IPS-20b (cell line): ENCODE results near the gene EDDM13.

Experiments used
- H3K27ac ChIP-seq: one replicate; pipeline ENCODE4 v1.5.1; 2013; ENCODE audit warnings: low read length
- H3K27me3 ChIP-seq: 2 replicates; pipeline ENCODE4 v1.6.1; 2013; ENCODE audit warnings: mild to moderate bottlenecking, low read length, inconsistent platforms; ENCODE audit not compliant: insufficient read depth
- H3K36me3 ChIP-seq: 2 replicates; pipeline ENCODE4 v1.6.1; 2013; ENCODE audit warnings: low read depth, mild to moderate bottlenecking, inconsistent platforms, low read length, moderate library complexity; ENCODE audit not compliant: insufficient read depth
- H3K4me1 ChIP-seq: 2 replicates; pipeline ENCODE4 v1.6.1; 2013; ENCODE audit warnings: mild to moderate bottlenecking, control low read depth, inconsistent platforms, low read length, moderate library complexity; ENCODE audit not compliant: insufficient read depth
- H3K4me3 ChIP-seq: 2 replicates; pipeline ENCODE4 v1.5.1; 2013; ENCODE audit warnings: mild to moderate bottlenecking, low read length, inconsistent platforms
- H3K9ac ChIP-seq: 2 replicates; pipeline ENCODE4 v1.6.1; 2013; ENCODE audit warnings: low read depth, mild to moderate bottlenecking, inconsistent platforms, low read length, moderate library complexity
- H3K9me3 ChIP-seq: 2 replicates; pipeline ENCODE4 v1.6.1; 2013; ENCODE audit warnings: mild to moderate bottlenecking, low read depth, low read length, inconsistent platforms; ENCODE audit not compliant: insufficient read depth

The EDDM13 gene

GRCh38 chr19:56263319-56263718 is 9.2 kb upstream of the EDDM13 start:
- H3K36me3 ChIP-seq = no peaks in the 10 kb centered on the region
- H3K27ac ChIP-seq = no peak overlapping the region
- H3K9me3 ChIP-seq = no peaks in the 10 kb centered on the region
- no peak overlapping the region for H3K4me3 ChIP-seq
- H3K9ac ChIP-seq = no peak overlapping the region
- no peaks in the 10 kb centered on the region for H3K4me1 ChIP-seq
- H3K27me3 ChIP-seq = no peaks in the 10 kb centered on the region

- H3K27me3 ChIP-seq = no peaks in the 10 kb centered on the region
- no peak overlapping the region for H3K4me3 ChIP-seq
- no peaks in the 10 kb centered on the region for H3K9me3 ChIP-seq
- H3K36me3 ChIP-seq = no peaks in the 10 kb centered on the region
- H3K9ac ChIP-seq = no peak overlapping the region
- no peaks in the 10 kb centered on the region for H3K4me1 ChIP-seq
- no peak overlapping the region for H3K27ac ChIP-seq
Observed at GRCh38 chr19:56266051-56266450, 6.5 kb upstream of the EDDM13 start.

- H3K27ac ChIP-seq = no peak overlapping the region
- H3K4me3 ChIP-seq = no peak overlapping the region
- no peak overlapping the region for H3K9ac ChIP-seq
Observed at GRCh38 chr19:56269348-56269747, 3.2 kb upstream of the EDDM13 start.

DNA sequence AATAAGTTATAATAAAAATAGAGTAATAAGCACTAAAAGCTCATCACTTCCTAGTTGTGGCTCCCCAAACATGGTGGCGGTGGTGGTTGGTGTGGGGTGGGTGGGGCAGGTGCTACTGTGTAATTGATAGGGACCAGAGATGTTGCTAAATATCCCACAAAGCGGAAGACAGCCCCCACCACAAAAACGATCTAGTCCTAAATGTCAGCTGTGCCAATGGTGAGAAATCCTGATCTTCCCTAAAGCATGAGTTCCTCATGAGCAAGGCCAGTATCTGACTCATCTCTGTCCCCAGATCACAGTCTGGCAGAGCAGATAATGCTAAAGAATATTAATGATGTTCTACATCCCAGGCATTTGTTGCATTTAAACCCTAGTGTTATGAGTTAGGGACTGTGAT is 1.9 kb upstream of the EDDM13 start:
- Histone ChIP-seq H3K9me3 (no peaks in the 10 kb centered on the region), H3K4me1 (no peaks in the 10 kb centered on the region), H3K36me3 (no peaks in the 10 kb centered on the region), H3K4me3 (no peak overlapping the region), H3K27me3 (no peaks in the 10 kb centered on the region), H3K9ac (no peak overlapping the region), H3K27ac (no peak overlapping the region)

More at GRCh38 chr19:56269348-56269747, 3.2 kb upstream of the EDDM13 start:
- Histone ChIP-seq H3K9me3 (no peaks in the 10 kb centered on the region), H3K4me1 (no peaks in the 10 kb centered on the region), H3K36me3 (no peaks in the 10 kb centered on the region), H3K27me3 (no peaks in the 10 kb centered on the region)

DNA sequence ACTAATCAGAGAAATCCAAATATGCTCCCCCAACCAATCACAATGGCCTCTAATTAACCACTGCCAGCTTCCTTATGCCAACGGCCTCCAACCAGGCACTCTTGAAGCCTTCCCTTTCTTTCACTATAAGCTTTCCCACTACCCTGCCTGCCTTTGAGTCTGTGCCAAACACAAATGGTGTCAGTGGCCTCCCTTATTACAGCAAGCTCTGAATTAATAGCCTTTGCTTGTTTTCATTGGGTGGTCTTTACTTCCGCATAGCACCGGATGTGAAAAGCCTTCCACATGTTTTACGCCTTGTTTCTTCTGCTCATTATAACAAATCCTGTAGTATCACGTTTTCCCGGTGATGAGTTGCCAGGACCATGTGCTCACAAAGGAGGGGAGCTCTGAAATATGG is 1.4 kb upstream of the EDDM13 start:
- Histone ChIP-seq H3K4me3 (no peak overlapping the region), H3K36me3 (no peaks in the 10 kb centered on the region), H3K4me1 (no peaks in the 10 kb centered on the region), H3K9ac (no peak overlapping the region), H3K27me3 (no peaks in the 10 kb centered on the region), H3K27ac (no peak overlapping the region), H3K9me3 (no peaks in the 10 kb centered on the region)

- no peaks in the 10 kb centered on the region for H3K4me1 ChIP-seq
- H3K4me3 ChIP-seq = no peak overlapping the region
- H3K9me3 ChIP-seq = no peaks in the 10 kb centered on the region
- H3K27ac ChIP-seq = no peak overlapping the region
- H3K27me3 ChIP-seq = no peaks in the 10 kb centered on the region
- H3K36me3 ChIP-seq = no peaks in the 10 kb centered on the region
- no peak overlapping the region for H3K9ac ChIP-seq
Observed at GRCh38 chr19:56273563-56274117, 1.1 kb downstream of the EDDM13 start.

DNA sequence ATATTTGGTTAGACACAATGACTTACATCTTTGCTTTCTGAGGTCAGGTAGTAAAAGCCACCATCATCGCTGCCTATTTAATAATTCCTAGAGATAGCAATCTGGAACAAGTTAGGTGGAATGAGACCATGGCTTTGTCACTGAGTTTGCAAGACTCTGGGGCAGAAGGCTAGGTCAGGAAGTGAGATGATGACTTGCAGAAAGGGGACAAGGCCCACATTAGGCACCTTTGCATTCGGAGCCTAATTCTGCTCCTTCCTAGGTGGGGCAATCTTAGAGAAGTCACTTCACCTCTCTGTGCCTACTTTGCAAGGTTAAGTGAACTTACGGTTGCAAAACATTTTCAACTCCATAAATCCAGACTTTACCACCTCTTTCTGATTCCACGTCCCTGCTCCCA is 10.3 kb downstream of the EDDM13 start:
- Histone ChIP-seq H3K9ac (no peak overlapping the region), H3K36me3 (no peaks in the 10 kb centered on the region), H3K27ac (no peak overlapping the region), H3K4me3 (no peak overlapping the region), H3K27me3 (no peaks in the 10 kb centered on the region), H3K4me1 (no peaks in the 10 kb centered on the region), H3K9me3 (no peaks in the 10 kb centered on the region)

- Histone ChIP-seq H3K36me3 (no peaks in the 10 kb centered on the region), H3K4me1 (no peaks in the 10 kb centered on the region), H3K9ac (no peak overlapping the region), H3K27ac (no peak overlapping the region), H3K9me3 (no peaks in the 10 kb centered on the region), H3K27me3 (no peaks in the 10 kb centered on the region), H3K4me3 (no peak overlapping the region)
Observed at GRCh38 chr19:56284746-56285145, 12.2 kb downstream of the EDDM13 start.

GRCh38 chr19:56290104-56290503 is 17.6 kb downstream of the EDDM13 start:
- Histone ChIP-seq H3K36me3 (no peaks in the 10 kb centered on the region; the same call in 1 of the 2 replicates), H3K27me3 (no peaks in the 10 kb centered on the region), H3K9ac (no peak overlapping the region), H3K27ac (no peak overlapping the region), H3K9me3 (no peaks in the 10 kb centered on the region), H3K4me1 (no peaks in the 10 kb centered on the region; the same call in 1 of the 2 replicates), H3K4me3 (no peak overlapping the region)

GRCh38 chr19:56291867-56292266 is 19.3 kb downstream of the EDDM13 start:
- H3K9me3 ChIP-seq = no peaks in the 10 kb centered on the region
- no peak overlapping the region for H3K27ac ChIP-seq
- H3K4me1 ChIP-seq = no peaks in the 10 kb centered on the region; the same call in 1 of the 2 replicates
- H3K36me3 ChIP-seq = peaks cover 4% of the 10 kb centered on the region; the same call in 1 of the 2 replicates
- no peak overlapping the region for H3K9ac ChIP-seq
- H3K4me3 ChIP-seq = no peak overlapping the region
- no peaks in the 10 kb centered on the region for H3K27me3 ChIP-seq

GRCh38 chr19:56294549-56294948 is 22.0 kb downstream of the EDDM13 start:
- Histone ChIP-seq H3K27ac (no peak overlapping the region), H3K9ac (no peak overlapping the region), H3K4me3 (no peak overlapping the region), H3K27me3 (no peaks in the 10 kb centered on the region), H3K4me1 (no peaks in the 10 kb centered on the region; the same call in 1 of the 2 replicates), H3K9me3 (no peaks in the 10 kb centered on the region), H3K36me3 (peaks cover 4% of the 10 kb centered on the region; the same call in 1 of the 2 replicates)

DNA sequence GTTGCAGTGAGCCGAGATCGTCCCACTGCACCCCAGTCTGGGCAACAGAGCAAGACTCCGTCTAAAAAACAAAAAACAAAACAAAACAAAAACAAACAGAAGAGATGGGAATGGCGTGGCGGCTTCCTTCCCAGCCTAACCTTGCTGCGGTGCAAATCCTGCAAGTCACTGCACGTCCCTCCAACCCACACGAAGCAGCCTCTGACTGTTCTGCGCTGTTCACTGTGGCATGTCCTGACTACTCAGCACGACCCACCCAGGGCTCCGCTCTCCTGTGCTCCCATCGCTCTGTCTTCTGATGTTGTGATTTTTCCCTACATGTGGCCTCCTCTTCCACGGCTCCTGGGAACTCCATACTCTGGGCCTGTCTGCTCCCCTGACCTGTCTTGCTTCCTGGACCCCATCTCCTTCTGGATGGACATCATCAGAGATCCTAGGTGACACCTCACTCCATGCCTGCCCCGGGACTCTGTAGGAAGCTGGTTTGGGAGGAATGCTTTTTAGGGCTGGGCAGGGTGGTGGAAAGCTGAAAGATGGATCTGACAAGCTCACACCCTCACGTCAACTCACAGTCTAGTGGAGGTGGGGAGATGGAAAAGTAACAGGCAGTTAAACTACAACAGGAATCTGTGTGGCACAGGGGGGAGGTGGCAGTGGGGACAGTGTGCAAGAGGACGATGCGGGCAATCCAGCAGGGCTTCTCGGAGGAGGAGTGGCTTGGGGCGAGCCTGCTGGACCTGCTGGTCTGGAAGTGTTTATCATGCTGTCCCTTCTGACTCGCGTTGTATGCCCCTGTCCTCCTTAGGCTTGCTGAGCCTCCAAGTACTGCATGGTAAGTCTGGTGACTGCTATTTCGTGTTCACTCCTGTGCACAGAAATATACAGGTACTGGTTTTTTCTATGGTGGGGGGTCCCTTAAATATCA is 23.2 kb downstream of the EDDM13 start:
- Histone ChIP-seq H3K27ac (no peak overlapping the region), H3K9ac (no peak overlapping the region), H3K9me3 (no peaks in the 10 kb centered on the region), H3K4me1 (no peaks in the 10 kb centered on the region; the same call in 1 of the 2 replicates), H3K4me3 (no peak overlapping the region), H3K36me3 (peaks cover 4% of the 10 kb centered on the region; the same call in 1 of the 2 replicates), H3K27me3 (no peaks in the 10 kb centered on the region)
